Measurements from ENCODE around the gene GAREM2.

Gene GAREM2

DNA sequence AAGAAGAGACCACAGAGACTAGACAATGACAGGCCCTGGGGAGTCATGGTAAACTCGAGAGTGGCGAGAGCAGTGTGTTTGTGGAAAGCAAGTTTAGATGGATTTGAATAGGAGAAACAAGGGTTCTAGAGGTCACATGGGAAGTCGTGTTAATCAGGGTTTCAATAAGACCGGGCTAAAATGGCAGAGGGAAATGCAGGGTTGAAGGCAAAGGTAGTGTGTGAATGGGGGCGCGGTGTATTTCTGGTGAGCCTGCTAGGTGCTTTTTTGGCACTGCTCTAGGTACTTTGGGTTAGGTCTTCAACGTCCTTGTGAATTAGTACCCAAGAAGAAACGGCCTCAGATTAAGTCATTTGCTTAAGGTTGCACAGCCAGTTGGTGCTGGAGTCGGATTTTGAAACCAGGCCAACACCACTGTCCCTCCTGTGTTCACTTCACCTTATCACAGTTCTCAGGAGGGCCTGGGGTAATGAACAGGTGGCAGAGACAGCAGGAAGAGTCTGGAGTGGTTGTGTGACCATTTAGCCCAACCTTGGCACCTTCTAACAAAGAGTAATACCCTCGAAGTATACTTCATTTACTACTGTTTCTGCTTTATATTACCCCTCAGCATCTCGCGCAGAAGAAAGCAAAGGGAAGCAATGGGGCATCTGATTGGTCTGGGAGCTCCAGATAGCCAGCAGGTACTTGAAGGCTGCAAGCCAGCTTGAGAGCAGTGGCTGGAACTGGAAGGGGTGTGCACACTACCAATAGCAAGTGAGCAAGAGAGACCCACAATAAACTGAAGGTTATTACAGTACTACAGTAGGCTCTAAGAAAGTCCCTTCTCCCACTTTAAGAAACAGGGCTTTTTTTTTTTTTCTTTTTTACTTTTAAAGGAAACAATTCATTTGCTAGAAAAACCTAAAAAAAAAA lies 33.4 kb upstream of the GAREM2 start:
- TF ChIP-seq, protein P1, sequence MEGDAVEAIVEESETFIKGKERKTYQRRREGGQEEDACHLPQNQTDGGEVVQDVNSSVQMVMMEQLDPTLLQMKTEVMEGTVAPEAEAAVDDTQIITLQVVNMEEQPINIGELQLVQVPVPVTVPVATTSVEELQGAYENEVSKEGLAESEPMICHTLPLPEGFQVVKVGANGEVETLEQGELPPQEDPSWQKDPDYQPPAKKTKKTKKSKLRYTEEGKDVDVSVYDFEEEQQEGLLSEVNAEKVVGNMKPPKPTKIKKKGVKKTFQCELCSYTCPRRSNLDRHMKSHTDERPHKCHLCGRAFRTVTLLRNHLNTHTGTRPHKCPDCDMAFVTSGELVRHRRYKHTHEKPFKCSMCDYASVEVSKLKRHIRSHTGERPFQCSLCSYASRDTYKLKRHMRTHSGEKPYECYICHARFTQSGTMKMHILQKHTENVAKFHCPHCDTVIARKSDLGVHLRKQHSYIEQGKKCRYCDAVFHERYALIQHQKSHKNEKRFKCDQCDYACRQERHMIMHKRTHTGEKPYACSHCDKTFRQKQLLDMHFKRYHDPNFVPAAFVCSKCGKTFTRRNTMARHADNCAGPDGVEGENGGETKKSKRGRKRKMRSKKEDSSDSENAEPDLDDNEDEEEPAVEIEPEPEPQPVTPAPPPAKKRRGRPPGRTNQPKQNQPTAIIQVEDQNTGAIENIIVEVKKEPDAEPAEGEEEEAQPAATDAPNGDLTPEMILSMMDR (conservative IDR thresholded peaks at IDR 0.05; ENCODE audit: low read depth, low read length), result no peak
- H3K4me3 ChIP-seq (ENCODE audit: low read depth, low read length), result no peak overlapping the region
- DNase-seq (ENCODE audit: low read depth), result no peak

DNA sequence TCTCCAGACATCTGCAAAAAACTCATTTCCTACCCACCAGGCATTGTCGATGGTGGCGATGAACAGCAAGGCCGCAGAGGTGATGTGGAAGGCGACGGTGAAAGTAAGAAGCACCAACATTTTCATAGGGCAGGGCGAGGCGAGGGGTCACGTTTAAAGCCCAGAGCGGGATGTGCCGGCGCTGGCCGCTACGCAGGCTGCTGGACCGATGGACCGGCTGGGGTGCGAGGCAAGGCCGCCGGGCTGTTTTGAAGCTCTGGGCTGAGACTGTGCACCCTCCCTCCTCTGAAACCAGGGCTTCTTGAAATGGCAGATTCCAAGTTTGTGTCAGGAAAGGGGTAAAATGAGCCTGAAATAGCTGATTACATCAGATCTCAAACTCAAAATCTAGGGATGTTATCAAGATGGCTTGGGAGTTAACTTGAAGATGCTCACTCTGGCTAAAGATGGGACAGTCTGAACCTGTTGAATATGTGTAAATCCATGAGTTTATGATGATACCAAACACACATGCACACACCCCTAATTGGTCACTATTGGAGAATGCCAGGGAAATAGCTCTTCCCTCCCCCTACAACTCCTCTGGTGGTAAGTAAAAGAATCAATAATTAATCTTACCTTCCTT lies 31.6 kb upstream of the GAREM2 start:
- TF ChIP-seq, protein P1 (conservative IDR thresholded peaks at IDR 0.05; ENCODE audit: low read depth, low read length), result no peak
- DNase-seq (ENCODE audit: low read depth), result no peak
- no peak overlapping the region for H3K4me3 ChIP-seq (ENCODE audit: low read depth, low read length)

DNA sequence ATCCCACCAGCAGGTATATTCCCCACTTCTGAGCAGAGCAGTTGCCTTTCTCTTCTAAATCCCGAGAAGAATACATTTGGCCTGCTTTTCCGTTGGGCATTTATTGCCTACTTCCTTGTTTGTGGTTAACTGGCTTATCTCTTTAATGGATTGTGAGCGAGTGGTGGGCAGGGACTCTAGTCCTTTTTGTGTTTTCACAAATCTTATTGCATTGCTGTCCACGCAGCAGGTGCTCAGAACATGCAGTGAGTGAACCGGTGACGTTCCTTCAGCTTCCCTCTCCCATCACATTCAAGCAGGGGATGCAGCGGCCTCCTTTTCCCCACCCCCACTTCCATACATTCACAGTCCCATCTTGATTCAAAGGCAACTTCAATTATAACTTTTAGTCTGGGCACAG lies 28.9 kb upstream of the GAREM2 start:
- DNase-seq (ENCODE audit: low read depth), result no peak
- H3K4me3 ChIP-seq (ENCODE audit: low read depth, low read length), result no peak overlapping the region
- TF ChIP-seq, protein P1 (conservative IDR thresholded peaks at IDR 0.05; ENCODE audit: low read depth, low read length), result no peak

DNA sequence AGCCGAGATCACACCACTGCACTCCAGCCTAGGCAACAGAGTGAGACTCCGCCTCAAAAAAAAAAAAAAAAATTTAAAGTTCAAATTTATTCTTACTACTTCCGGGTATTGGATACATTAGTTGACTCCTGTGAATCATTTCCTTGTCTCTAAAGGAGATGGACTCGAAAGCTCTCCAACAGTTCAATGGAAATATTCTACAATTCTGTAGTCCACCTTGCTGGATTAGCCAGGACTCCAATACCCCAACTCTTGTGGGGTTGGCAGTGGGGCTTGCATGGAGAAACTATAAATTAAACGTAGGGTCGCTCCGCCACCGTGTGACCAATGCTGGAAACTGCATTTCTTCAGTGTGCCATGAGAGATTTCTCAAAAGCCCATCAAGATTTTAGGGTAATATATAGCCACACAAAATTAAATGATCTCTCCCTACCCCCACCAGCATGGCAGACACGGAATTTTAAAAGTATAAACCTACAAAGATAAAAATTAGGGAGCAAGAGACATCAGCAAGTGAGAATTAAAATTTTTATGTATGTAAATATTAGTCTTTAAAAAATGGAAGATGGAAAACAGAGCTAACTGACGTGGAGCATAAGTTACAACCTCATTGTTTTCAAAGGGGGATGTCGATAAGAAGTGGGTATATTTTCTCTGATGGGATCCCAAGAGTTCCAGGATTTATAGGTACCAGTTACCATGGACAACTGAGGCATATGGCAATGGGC lies 27.8 kb upstream of the GAREM2 start:
- no peak overlapping the region for H3K4me3 ChIP-seq (ENCODE audit: low read depth, low read length)
- peak; percentile 69 for DNase-seq (ENCODE audit: low read depth)
- TF ChIP-seq, protein P1 (conservative IDR thresholded peaks at IDR 0.05; ENCODE audit: low read depth, low read length), result peak; percentile 84

DNA sequence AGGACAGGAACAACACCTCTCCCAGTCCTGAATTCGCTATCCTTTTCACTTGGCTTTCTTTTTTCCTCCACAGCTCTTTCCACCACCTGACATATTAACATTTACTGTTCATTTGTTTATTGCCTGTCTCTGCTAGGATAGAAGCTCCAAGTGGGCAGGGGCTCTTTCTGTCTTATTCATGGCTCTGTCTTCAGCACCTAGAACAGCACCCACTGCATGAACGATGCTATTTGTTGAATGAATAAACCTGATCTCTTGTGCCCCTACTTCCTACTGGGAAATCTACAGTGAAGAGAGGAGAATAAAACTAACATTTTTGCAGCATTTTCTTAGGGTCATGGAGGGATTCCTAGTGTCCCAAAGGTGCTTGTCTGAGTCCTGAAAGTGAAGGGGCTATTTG lies 24.4 kb upstream of the GAREM2 start:
- no peak overlapping the region for H3K4me3 ChIP-seq (ENCODE audit: low read depth, low read length)
- TF ChIP-seq, protein P1 (conservative IDR thresholded peaks at IDR 0.05; ENCODE audit: low read depth, low read length), result no peak
- peak; percentile 49 for DNase-seq (ENCODE audit: low read depth)

DNA sequence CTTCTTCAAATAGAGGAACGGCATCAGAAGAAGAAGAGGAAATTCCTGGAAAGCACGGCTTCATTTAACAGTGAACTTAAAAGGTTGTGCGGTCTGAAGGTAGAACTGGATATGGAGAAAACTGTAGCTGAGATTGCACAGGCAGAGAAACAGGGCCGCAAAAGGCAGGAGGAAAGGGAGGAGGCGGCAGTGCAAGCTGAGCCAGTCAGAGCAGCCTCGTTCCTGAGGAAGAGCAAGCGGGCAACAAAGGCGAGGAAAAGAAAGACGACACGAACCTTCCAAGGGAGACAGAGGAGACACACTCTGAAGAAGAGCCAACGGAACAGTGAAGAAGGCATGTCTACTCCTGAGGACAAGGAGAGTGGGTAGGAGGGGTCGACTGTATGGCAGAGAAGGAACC lies 22.6 kb upstream of the GAREM2 start:
- TF ChIP-seq, protein P1 (conservative IDR thresholded peaks at IDR 0.05; ENCODE audit: low read depth, low read length), result no peak
- H3K4me3 ChIP-seq (ENCODE audit: low read depth, low read length), result no peak overlapping the region
- no peak for DNase-seq (ENCODE audit: low read depth)
